HG03521 (cell line): Measurements from ENCODE around the gene CRAT.

Source experiments
- ATAC-seq: cut with Tn5 transposase; IDR thresholded peaks from one replicate; pipeline ENCODE4 v1.9.1; 2021; ENCODE audit warnings: mild to moderate bottlenecking, moderate library complexity; ENCODE audit not compliant: unreplicated experiment

CRAT gene

GRCh38 chr9:129110740-129111527, at the start of gene CRAT, which contains the start of gene PTPA:
CRAT (minus strand) TSS chr9:129110793; CDS start chr9:129110509, 284 bp downstream.
PTPA (plus strand) TSS chr9:129111415; CDS start chr9:129111601, 186 bp downstream.
- peak; percentile 72 for ATAC-seq

DNA sequence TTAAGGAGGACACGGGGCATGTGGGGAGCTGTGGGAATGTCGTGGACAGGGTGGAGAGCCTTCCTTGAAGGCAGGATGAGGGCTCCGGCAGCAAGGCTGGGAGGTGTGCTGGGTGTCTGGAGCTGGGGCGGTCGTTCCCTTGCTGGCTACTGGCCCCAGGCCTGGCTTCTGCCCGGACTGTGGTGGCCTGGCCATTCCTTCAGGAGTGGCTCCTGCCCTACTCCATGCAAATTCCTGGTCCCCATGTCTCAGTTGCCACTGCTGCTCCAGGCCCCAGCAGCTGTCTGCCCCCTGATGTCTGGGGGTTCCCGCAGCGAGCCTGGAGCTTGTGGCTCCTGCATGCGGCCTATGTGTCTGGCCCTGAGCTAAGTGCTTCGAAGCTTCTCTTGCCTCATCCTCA, 45.6 kb upstream of the CRAT start:
- no peak for ATAC-seq

DNA sequence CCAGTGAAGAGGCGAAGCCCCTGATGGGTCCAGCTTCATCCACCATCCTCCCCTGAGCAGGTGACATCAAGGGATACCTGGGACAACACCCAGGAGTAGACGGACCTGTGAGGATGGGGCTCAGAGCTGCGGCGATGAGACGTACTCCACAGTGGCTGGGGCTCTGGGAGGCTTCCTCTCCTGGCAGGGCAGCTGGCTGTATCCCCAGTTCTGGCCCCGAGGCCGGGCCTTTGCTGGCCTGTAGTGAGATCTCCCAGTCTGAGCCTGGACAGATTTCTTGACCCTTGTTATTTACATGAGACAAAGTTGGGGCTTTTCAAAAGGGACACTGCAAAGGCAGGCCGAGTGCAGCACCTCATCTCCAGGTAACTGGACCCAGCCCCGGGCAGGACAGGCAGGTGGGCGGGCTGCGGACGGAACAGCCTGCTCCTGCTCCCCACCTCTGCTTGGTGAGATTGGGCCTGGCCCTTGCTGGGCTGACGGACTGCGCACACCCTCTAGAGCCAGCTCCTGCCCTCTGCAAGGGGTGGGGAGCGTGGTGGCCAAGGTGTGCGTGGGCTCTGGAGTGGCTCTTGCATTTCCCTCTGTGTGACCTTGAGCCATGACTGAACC, 44.4 kb upstream of the CRAT start:
- no peak for ATAC-seq

GRCh38 chr9:129151469-129151868, 40.9 kb upstream of the CRAT start:
- ATAC-seq: no peak

- ATAC-seq: no peak
Observed at GRCh38 chr9:129150672-129151211, 40.1 kb upstream of the CRAT start.

DNA sequence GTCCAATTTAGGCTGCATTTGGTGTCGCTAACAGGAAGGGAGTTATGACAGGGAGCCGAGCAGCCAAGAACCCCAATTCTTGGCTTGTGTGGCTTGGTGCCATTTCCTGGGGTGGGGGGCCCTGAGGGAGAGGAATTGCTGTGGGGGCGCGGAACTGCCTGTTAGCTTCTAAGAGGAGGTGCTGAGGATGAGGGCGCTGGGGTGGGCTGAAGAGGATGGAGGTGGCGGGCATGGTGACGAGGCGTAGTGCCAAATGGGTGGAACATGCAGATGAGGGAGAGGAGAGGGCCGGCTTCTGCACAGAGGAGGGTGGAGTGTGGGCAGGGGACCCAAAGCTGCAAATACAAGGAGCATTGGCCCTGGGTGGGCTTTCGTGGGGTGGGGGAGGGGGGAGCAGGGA, 39.5 kb upstream of the CRAT start:
- no peak for ATAC-seq

- no peak for ATAC-seq
Observed at GRCh38 chr9:129149442-129149841, 38.8 kb upstream of the CRAT start.

GRCh38 chr9:129148463-129149204, 38.0 kb upstream of the CRAT start:
- ATAC-seq: no peak

GRCh38 chr9:129146441-129146941, 35.9 kb upstream of the CRAT start:
- ATAC-seq: no peak

DNA sequence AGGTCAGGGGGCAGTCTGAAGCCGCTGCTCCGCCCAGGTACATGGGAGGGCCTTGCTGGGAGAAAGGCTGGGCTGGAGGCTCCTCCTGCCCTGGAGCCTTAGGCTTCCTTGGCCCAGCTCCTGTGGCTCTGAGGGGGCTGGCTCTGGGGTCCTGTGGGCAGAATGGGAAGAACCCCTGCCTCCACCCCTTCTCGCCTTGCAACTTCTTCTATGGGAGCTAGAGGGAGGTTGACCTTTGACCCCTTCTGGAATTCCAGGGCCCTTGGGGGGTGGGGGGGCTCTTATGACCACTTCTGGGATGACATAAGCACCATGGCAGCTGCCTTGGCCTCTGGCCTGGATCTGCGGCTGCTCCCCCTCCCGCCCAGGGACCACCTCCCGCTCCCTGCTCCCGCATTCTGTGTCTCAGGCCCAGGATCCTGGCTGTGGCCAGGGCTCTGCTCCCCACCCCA, 35.3 kb upstream of the CRAT start:
- no peak for ATAC-seq

- ATAC-seq: no peak
Observed at GRCh38 chr9:129145316-129145715, 34.7 kb upstream of the CRAT start.

- ATAC-seq: no peak
Observed at GRCh38 chr9:129143031-129143927, 32.7 kb upstream of the CRAT start.

DNA sequence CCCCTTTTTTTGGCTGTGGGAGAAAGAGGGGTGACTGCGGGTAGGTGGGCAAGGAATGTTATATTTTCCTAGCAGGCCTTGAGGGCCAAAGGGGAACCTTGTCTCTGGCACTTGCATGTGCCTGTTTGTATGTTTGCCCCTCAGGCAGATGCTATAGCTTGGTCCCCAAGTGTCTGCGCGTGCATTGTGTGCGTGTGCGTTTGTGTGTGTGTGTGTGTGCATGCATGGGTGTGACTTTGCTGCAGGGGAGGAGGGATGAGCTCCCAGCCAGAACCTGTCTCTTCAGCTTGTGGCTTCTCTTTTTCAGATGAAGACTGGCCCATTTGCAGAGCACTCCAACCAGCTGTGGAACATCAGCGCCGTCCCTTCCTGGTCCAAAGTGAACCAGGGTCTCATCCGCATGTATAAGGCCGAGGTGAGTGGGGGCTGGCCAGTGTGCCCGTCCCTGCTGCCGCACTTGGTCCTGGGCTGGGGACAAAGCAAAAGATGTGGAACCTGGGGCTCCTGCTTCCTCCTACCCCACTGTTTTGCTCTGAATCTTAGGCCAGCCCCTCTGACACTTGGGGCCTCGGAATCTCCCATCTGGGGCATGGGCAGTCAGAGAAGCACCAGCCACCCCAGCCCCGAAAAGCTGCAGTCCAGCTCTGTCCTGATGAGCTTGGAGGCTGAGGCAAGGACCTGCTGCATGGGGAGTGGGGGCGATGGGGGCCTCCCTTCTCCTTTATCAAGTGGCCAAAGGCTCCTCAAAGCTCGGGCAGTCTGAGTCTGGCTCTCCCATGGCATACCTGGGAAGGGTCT, 31.7 kb upstream of the CRAT start:
- no peak for ATAC-seq

DNA sequence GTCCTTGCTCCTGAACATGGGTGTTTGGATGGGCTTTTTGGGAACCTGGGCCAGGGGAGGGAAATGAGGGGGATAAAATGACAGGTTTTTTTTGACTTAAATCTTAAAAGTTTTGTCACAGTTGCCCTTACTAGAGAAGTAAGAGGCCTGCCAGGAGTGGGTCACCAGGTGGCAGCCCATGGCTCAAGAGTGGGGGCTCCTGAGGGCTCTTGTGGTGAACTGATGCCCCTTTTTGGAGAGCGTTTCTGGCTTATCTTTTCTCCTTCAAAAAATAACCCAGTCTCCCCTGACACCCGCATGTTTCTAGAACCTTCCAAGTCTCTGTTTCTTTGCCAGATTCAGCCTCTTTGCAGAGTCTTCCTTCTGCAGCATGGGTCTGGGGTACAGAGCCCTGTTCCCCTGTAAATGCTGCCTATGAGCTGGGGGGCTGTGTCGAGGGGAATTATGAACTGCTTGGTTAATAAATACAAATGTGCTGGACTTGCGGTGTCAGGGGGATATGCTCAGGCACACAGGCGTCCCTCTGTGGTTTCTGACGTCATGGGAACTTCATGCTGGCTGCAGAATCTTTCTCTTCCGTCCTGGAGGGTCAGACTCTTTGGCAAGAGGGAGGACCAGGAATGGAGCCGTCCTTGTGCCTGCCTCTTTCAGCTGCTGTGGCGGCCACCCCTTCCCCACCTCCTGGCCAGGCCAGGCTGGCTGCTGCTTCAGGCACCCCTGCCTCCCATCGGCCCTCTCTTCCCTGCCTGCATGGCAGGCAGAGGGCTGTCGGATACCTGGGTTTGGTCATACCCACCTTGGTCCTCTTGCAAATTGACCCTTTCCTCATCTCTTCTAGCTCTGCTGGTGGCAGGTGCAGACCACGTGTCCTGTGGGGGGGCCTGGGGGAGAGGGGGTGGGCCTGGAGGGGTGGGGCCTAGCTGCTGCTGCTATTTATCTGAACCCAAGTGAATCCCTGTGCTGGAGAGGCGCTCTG, 30.8 kb upstream of the CRAT start:
- ATAC-seq: no peak

- peak; percentile 7 for ATAC-seq
Observed at GRCh38 chr9:129140397-129141065, 29.9 kb upstream of the CRAT start.

DNA sequence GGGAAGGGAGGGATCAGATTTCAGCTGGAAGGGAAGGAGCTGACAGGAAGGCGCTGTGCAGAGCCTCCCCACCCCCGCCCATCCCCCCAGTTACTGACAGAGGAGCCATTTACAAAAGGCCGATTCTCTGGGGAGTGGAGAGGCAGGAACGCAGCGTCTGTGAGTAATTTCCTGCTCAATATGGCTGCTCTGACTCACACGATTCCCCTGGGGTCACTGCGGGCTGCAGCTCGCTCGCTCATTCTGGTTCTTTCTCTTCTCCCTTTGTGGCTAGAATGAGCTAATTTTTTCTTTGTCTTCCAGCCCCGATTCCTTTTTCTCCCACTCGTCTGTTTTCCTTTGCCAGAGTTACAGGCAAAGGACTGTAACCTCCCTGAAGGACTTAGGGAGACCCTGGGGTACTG, 29.4 kb upstream of the CRAT start:
- ATAC-seq: peak; percentile 72

GRCh38 chr9:129139233-129139992, 28.8 kb upstream of the CRAT start:
- no peak for ATAC-seq
